Esophagus muscularis mucosa (tissue), 4 donors: ENCODE measurements around the gene CCDC92.

Source experiments
- CTCF ChIP-seq, 3 experiments: fragments of 200-600 bp in 2 of 3; fragments of 450-650 bp in 1 of 3; sonication (generic) in 2 of 3; IDR thresholded peaks; one replicate each; pipeline ENCODE4 v1.5.1; 2017 to 2019; ENCODE audit warnings: antibody characterized with exemption in 3 of 3, mild to moderate bottlenecking in 2 of 3, moderate library complexity in 1 of 3
- EP300 ChIP-seq: sonication (generic); formaldehyde crosslinking; IDR thresholded peaks from one replicate; pipeline ENCODE4 v1.6.1; 2017; ENCODE audit warnings: antibody characterized with exemption
- POLR2AphosphoS5 ChIP-seq, 2 donors: sonication (generic); formaldehyde crosslinking; IDR thresholded peaks; one replicate each; pipeline ENCODE4 v1.6.1; 2017; ENCODE audit warnings: antibody characterized with exemption in 2 of 2

DNA sequence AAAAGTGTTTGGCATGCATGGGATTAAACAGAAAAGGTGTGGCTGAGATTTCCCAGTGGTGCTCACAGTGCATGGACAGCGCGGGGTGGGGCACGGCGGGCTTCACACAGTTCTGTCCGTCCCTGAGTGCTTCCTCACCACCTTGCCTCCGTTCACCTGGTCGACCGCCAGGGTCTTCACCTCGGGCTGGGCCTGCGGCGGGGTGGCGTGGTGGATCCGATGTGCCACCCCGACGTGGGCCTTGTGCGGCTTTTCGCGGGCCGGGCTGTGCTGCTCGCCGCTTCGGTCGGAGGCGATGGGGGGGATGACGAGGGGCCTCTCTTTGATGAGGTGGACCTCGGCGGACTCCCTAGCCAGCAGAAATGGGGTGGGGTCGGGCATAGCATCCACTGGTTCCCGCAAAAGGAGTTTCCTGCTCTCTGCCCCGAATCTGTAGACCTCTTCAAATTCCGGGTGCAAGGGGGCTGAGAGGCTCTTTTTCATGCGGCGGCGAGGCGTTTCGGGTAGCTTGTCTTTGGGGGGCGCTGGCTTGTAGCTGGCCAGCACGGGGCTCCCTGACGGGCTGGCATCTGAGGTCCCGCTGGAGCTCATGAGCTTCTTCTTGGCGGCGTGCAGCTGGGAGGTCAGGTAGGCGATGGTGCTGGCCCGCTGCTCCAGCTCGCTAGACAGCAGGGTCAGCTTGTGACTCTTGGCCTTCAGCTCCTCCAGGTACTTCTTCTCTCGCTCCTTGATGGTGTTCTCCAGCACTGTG is 35.5 kb downstream of the CCDC92 start:
- no peak for TF ChIP-seq CTCF (IDR thresholded peaks at IDR 0.05)
- TF ChIP-seq POLR2AphosphoS5 (IDR thresholded peaks at IDR 0.05): no peak
- no peak for TF ChIP-seq EP300
